GM21367 (cell line): ENCODE data around the gene OLIG3.

Experiments used
- ATAC-seq: cut with Tn5 transposase; IDR thresholded peaks from one replicate; pipeline ENCODE4 v1.9.1; 2021; ENCODE audit not compliant: unreplicated experiment

The OLIG3 gene

DNA sequence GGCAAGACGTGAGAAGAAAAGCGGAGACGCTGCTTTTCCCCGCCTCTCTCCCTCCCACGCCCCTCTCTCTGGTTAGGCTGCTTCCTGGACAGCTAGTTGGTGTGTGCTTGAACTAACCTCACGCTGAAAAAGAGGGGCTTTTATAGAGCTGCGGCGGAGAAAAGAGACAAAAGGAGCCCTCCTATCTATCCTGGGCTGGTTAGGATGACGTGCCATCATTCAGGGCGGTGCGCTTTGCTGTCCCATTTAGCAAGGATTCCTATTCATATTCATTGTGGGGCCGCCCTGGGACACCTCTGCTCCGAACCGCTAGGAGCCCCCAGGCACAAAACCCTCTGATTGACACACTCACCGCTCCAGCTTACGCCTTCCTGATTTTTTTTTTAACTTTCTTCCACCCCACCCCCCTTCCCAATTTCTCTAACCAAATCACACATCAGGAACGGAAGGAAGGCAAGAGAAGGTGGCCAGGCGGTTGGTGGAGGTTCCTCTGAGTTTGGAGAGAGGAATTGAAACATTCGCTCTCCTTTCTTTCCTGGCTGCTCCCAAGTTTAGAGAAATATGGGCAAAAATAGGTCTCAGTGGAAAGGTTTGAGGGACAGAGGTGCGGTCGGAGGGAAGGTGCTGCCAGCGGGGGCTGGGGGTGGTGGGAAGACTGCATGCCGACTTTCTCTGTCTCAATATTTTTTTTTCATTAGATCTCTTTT is at the start of gene OLIG3:
TSS of gene OLIG3 (minus strand) at position 114 of the 707 bp plus-strand sequence. CDS start 224 bp downstream, outside the sequence.
- no peak for ATAC-seq

DNA sequence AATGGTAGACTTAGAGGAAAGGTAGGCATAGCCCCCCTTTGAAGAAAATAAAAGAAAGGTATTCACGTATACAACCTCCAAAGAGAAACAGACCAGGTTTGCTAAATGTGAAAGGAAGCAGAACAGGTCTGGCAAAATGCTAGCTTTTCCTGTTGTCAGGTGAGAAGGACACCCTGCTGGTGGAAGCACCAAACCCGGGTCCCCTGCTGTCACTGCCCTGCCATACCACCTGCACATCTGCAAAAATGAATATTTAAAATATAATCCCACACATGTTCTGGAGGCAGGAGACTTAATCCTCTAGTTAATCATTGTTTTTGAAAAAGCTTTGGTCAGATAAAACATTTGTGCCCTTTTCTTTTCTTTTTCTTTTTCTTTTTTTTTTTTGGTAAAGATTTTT is 48.9 kb upstream of the OLIG3 start:
- no peak for ATAC-seq

DNA sequence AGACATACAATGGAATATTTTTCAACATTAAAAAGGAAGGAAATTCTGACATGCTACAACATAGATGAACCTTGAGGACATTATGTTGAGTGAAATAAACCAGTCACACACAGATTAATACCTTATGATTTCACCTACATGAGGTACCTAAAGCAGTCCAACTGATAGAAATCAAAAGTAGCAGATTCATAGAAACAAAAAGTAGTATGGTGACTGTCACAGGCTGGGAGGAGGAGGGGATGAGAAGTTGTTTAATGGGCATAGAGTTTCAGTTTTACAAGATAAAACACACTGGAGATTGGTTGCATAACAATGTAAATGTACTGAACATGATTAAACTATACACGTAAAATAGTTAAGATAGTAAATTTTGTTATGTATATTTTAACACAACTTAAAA is 48.5 kb upstream of the OLIG3 start:
- ATAC-seq, result no peak

DNA sequence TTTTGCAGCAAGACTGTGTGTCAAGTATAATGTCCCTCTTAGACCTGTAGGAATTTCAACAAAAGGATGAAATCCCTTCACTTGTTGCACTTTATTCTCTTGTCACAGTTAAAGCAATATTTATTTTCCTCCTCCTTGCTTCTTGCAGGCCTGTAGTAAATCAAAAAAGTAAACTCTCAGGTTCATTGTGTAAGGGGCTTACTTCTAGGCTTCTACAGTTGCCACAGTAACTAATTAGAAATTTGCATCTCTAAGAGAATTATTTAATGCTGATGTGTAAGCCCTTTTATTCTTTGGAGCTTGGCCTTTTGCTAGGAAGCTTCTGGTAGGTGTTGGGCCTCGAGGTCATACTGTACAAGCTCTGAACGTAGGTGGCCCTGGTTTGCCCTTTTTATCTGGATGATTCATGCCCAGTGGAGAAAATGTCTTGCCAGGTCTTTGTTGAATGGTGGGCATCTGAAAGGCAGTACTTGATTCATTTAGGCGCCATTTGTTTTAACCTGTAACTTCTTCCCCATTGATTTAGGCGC is 47.4 kb upstream of the OLIG3 start:
- no peak for ATAC-seq

DNA sequence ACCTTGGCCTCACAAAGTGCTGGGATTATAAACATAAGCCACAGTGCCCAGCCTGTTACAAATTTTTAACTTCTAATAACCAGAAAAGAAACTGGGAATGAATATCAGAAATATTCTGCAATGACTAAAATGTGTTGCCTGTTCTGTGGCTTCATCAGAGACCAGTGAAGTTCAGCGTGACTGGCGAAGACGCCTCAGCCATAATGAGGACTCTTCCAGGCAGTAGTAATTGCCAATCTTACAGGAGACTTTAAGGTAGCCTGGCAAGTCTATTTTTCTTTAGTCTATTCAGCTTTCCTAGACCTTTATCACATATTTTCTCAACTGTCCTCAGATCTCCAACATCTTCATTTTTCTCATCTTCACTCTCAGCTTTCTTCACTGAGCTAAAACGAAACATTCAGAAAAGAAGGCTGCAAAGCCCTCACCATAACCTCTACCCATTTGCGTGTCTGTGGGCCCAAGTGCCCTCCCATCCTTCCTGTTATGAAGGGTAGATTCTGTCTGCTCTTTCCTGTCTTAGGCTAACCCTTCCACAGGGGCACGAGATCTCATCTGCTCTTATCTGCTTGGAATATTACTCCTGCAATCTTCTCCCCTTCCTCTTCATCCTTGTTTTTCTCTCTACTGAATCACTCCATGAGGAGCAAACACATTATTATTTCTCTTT is 42.0 kb upstream of the OLIG3 start:
- ATAC-seq, result no peak

DNA sequence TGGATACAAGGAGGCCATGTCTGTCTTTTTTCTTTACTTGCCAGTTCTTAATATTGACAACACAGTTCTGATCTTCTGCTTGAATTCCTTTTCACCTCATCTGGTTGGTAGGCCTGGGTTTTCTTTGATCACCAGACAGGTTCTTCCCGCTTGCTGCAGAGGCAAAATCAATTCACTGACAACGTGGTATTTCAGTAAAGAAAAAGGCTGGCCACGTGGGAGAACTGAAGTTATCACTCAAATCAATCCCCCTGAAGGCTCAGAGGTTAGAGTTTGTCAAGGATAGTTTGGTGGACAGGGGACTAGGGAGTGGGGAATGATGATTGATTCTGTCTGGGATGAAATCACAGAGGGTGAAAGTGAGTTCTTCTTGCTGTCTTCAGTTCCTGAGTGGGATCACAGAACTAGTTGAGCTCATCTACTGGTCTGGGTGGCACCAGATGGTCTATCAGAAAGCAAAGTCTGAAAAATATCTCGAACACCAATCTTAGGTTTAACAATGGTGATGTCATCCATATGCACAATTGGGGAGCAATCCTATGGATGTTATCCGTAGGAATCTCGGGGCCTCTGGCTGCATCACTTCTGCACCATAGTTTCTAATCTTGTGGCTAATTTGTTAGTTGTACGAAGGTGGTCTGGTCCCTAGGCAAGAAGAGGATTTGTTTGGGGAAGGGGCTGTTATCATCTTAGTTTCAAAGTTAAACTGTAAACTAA is 37.3 kb upstream of the OLIG3 start:
- ATAC-seq, result no peak

DNA sequence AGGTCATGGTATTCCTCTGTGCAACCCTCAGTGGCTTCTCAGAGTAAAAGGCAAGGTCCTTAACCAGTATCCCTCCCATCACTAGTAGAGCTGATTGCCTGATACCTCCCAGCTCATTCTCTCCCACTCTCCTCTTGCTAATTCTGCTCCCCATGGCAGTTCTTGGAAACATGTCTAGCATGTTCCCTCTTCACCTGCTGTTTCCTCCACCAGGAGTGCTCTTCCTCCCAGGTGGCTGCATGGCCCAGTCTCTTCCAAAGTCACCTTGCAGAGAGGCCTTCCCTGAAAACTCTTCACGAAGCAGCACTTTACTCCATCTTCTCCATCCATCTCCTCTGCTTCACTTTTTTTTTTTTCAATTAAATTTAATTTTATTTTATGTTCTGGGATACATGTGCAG is 36.2 kb upstream of the OLIG3 start:
- ATAC-seq, result no peak

DNA sequence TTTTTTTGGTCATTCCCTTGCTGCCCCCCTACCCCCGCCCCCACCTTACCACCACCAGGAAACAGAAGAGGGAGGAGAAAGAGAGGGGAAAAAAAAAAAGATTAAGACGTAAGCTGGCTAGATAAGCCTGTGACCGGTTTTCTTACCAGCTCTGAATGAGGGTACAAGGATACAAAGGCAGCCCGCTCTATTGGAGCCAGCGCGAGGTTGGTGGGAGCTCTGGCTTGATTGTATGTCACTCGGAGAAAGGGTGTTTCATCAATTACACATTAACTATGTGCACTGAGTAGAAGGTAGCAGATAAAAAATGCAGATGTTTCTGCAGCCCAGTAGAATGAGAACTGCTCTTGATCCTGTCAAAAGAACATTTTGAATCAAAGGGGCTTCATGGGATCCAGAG is 28.6 kb upstream of the OLIG3 start:
- ATAC-seq, result no peak

DNA sequence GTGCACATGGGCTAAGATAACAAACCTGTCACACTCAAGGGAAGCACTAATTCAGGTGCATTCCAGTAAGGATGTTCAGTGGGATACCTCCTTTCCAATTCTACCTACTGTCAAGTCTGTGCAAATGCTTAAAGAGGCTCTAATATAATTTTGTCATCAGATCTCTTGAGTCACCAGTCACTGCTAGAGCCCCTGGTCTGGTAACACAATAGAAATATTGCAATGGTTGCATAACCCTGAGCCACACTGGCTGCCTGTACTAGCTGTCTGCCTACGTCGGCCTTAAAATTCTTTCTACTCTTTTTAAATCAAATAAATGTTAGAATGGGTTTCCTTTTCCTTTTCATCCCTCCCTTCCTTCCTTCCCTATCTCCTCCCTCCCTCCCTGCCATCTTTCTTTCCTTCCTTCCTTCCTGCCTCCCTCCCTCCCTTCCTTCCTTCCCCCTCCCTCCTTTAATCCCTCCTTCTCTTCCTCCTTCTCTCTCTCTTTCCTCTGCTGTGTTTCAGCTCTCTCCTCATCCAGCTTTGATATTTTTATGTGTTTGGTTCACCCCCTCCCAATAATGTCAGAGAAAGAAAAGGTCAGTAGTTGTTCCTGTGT is 28.1 kb upstream of the OLIG3 start:
- ATAC-seq, result no peak

DNA sequence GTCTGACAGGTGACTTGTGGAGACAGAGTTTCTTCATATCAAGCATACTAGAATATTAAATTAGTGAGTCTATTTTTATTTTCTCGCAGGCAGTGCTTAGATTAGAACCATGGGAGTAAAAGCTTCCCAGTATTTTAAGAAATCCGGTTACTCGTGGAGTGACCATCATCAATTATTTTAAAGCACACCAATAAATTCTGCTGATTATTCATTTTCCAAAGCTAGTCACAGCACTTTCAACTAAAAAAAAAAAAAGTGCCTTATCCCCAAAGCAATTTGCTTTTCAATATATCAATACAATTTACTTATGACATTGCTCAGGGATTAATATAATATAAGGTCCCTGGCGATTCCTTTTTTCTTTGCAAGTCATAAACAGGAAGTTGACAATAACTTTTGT is 26.3 kb upstream of the OLIG3 start:
- ATAC-seq, result no peak

DNA sequence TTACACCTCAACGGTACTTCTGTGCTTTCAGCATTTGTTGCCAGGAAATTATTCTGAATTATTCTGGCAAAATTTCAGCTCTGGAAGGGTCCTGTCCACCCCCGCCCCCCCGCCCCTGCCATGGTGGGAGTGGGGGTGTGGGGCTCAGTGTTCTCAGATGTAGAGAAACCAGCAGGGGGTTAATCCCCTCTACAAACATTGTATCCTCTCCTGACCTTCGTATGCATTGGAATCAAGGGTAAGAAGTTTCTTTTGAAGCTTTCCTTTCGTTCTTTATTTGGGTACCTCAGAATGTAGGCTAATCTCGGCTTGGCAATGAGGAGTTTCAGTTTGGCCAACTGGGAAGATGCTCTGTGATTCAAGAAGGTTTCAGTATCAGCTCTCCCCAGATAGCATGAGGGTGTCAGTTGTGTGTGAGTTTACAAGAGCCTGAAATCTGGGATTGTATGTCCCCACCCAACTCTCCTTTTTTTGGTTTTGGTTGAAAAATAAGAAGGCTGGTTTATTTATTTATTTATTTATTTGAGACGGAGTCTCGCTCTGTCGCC is 25.5 kb upstream of the OLIG3 start:
- no peak for ATAC-seq

DNA sequence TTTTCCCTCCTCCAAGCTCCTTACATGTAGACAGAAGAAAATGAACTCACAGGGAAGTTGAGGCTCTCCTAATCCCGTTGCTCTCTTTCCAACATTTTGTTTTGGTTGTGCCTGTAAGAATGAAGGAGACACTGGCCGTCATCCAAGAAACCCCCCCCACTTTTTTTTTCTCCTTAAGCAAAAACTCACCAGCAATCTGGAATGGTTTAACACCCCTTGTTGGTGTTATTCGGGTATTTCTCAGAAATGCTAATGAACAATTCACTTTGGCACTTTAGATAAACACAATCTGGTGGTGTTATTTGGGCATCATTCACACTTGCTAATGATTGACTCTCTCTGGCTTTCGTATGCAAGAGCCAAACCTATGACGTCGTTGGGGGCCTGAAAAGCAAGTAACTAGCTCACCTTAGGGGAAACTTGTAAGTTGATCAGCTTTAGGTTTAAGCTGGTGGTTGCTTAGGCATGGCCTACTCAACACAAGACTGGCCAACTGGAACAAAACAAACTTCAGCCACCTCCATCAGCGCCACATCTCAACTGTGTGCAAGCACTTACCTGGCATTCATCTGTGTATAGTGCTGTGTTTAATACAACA is 24.3 kb upstream of the OLIG3 start:
- ATAC-seq, result no peak

DNA sequence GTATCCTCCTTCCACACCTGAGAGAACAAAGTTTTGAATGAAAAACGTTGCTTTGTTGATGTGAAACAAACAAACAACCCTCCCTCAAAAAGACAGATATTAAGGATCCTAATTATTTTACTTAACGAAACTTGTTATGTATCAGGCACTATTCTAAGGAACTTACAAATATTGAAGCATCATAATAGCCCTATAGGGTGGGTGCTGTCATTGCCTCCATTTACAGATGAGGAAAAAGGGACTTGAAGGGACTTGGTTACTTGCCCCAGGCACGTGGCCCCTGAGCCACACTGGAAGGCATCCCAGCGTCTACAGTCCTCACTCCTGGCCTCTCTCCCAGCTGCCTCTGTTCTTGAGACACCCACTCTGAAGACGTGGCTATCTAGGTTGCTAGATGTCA is 20.2 kb upstream of the OLIG3 start:
- ATAC-seq, result no peak

DNA sequence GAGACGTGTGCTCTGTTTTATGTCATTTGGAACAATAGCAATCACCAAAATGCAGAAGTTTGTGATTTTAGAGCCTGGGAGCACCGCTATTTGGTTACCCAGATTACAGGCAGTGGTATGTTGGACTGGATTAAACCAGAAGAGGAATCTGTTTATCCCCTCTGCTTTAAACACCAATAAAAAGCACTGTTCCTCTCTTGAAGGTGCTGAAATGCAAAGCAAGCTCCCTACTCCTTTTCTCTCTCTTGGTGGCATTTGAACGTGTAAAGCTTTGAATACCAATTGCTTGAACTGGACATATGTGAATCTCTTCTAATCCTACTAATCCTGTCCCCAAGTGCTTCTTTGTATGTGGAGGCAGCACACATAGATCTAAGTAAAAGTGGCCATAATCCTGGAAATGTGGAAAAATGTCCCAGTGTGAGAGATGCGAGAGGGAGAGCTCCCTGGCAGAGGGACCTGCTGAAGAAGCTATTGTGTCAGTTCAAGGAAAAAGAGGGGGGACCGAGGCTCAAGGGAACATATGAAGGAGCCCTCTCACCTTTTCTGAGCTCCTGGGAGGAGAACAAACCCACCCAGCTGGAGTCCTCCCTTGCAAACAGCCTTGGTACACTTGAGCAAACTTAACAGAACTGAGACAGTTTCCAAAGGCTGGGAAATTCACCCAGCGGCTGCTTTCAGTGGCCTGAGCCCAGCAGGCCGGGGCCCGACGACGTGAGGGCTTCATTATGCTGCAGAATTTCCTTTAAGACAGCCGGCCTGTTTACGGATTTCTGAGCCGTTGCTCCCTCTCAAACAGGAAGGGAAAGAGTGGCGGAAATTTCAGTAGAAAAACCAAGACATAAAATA is 18.8 kb upstream of the OLIG3 start:
- no peak for ATAC-seq

DNA sequence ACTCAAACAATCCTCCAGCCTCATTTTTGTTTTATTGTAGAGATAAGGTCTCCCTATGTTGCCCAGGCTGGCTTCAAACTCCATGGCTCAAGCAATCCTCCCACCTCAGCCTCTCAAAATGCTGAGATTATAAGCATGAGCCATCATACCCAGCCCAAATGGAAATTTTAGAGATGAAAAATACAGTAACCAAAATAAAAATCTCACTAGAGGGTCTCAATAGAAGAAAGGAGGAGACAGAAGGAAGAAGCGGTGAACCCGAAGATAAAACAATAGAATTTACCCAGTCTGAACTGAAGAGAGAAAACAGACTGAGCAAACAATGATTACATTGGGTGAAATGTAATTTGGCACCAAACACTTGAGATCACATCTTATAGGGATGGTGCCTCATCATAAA is 16.7 kb upstream of the OLIG3 start:
- ATAC-seq, result no peak

DNA sequence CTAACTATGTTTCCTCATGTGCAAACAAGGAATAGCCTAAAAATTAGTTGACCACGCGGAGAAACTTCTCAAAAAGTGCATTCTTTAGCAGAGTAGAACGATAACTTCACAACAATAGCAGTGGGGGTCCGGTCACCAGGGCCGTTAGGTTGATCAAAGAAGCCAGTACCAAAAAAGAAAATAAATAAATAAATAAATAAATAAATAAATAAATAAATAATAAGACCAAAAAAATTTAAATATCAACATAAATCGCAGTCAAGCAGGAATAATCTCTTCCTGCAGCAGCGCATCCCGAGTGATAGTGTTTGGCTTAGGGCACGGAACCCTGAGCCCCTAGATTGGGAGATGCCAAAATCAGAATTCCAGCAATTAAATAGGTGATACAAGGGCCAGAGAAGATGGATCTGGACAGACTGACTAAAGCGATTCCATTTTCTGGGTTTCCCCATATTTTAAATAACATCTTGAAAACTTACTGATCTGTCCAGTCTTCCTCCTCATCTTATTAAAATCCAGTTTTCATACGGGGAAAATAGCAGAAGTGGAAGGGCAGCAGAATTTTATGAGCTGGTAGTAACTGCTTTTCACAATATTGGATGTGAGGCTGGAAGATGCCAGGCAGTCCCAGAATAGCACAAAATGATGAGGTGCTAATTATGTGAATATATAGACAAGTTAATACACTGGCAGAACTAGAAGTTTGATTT is 4.4 kb upstream of the OLIG3 start:
- no peak for ATAC-seq

DNA sequence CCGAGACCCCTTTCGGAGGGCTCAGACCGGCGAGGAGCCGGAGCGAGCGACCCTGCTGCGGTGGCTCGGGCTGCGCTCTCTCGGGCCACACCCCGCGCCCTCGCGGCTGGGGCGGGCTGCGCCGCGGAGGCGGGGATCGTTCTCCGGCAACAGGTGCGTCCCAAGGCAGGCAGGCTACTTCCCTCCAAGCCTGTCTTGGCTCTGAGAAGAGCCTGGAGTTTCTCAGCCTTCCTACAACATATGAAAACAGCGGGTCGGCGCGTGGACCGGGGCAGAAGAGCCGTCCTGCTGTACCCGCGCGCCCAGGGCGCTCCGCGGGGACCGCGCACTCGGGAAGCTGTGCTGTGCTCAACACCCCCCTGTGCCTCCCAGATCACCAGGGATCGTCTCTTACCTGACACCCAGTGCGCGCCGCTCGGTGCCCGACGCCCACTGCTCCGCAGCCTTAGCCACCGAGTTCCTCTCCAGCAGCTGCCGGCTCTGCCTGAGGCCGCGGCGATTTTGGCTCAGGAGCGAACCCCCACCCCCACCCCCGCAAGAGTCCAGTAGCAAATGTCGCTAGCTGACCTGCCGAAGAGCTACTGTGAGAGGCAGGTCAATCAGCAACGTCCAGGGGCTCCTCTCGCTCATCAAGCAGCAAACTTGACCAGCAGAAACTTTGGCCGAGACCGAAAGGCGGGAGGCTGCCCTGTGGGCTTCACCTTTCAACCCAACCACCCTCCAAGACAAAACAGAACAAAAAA is 3.7 kb upstream of the OLIG3 start:
- no peak for ATAC-seq

DNA sequence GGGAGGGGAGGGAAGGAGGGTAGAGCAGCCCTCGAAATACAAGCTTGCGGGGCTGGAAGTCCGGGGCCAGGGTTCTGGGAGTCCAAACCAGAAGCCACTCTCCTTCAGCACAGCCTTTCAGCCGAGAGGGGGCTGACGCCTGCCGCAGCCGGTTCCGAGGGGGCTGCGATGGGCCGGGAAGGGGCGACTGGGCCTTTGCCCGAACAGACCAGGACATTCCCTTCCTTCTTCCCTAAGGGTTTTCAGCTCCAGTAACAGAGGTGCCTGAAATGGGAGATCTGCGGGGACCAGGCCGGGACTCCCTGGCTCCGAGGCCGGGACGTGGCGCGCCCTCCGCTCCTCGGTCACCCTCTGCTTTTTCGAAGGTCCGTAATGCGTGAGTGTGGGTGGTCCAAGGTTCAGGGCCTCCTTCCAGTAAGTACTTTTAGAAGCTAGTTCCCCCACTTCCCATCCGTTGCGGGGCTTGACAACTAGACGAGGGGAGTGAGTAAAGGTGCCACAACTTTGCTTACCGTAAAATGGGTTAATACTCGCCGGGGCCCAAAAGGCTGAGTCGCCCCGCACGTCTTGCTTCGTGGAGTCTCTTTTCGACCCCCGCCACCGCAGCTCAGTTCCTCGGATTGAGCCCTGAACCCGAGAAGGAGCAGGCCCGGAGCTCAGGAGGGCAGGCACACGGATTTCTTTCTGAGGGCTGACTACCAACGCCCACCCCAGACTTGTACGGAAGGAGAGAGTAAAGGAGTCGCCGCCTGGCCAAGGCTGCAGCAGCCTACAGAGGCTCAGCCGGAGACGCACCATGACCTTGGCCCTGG is 2.9 kb upstream of the OLIG3 start:
- ATAC-seq, result no peak
